HG02610 (cell line): ENCODE measurements around the gene BRD8.
A peak's percentile ranks its signal among the peaks of the same experiment; 100 is the strongest.
"Not testable (repeated sequence)": the region's sequence is repeated elsewhere in the genome, so short reads cannot be mapped to it uniquely, and the experiment has no call there.

Source experiments
- ATAC-seq: cut with Tn5 transposase; IDR thresholded peaks from one replicate; pipeline ENCODE4 v1.9.1; 2021; ENCODE audit warnings: mild to moderate bottlenecking, moderate library complexity; ENCODE audit not compliant: unreplicated experiment

Gene BRD8, protein sequence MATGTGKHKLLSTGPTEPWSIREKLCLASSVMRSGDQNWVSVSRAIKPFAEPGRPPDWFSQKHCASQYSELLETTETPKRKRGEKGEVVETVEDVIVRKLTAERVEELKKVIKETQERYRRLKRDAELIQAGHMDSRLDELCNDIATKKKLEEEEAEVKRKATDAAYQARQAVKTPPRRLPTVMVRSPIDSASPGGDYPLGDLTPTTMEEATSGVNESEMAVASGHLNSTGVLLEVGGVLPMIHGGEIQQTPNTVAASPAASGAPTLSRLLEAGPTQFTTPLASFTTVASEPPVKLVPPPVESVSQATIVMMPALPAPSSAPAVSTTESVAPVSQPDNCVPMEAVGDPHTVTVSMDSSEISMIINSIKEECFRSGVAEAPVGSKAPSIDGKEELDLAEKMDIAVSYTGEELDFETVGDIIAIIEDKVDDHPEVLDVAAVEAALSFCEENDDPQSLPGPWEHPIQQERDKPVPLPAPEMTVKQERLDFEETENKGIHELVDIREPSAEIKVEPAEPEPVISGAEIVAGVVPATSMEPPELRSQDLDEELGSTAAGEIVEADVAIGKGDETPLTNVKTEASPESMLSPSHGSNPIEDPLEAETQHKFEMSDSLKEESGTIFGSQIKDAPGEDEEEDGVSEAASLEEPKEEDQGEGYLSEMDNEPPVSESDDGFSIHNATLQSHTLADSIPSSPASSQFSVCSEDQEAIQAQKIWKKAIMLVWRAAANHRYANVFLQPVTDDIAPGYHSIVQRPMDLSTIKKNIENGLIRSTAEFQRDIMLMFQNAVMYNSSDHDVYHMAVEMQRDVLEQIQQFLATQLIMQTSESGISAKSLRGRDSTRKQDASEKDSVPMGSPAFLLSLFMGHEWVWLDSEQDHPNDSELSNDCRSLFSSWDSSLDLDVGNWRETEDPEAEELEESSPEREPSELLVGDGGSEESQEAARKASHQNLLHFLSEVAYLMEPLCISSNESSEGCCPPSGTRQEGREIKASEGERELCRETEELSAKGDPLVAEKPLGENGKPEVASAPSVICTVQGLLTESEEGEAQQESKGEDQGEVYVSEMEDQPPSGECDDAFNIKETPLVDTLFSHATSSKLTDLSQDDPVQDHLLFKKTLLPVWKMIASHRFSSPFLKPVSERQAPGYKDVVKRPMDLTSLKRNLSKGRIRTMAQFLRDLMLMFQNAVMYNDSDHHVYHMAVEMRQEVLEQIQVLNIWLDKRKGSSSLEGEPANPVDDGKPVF

DNA sequence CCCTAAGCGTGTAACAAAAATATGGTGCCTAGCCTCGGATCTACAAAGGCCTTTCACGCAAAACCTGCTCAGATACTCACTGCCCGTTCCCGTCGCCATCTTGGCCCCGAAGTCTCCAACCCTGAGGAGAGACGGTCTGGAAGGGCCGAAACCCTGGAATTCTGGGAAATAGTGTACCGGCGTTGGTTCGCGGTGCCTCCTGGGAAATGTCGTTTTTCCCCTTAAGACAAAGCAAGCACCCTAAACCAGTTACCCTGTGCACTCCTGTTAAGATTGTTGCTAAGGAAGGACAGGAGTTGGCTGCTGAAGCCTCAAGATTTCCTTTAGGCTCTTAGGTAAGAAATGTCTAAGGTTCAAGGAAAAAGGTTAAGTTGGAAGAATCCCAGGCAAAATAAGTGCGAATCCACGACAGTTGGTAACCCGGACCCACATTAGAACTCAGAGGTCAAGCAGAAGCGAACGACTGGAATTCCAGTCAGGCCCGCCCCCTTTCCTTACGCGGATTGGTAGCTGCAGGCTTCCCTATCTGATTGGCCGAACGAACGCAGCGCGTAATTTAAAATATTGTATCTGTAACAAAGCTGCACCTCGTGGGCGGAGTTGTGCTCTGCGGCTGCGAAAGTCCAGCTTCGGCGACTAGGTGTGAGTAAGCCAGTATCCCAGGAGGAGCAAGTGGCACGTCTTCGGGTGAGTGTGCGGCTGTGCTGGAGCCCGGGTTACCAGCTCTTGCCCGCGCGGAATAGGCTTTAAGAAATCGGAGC is at the start of gene BRD8, which contains the start of gene KIF20A:
Gene BRD8 (minus strand): TSS at position 115 of the 761 bp plus-strand sequence. CDS start 16 bp downstream, at position 99.
Gene KIF20A (plus strand): TSS at position 597 of the 761 bp plus-strand sequence. CDS start 569 bp downstream, outside the sequence.
- ATAC-seq = peak; percentile 81

DNA sequence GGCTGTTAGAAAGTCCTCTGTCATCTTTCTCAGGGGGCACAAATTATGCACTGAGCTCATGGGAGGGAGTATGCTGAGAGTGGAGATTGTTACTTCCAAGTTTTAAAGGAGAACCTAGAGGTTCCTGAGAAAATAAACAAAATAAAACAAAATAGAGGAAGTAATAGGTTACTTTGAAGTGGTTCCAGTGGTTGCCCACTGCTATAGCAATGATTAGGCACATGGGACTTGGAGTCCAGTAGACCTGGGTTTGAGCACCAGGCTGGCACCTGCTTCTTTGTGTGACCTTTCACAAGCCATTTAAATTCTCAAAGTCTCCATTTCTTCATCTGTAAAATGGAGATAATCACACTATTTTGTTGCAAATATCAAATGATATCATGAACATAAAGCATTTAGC is 48.5 kb upstream of the BRD8 start:
- no peak for ATAC-seq

DNA sequence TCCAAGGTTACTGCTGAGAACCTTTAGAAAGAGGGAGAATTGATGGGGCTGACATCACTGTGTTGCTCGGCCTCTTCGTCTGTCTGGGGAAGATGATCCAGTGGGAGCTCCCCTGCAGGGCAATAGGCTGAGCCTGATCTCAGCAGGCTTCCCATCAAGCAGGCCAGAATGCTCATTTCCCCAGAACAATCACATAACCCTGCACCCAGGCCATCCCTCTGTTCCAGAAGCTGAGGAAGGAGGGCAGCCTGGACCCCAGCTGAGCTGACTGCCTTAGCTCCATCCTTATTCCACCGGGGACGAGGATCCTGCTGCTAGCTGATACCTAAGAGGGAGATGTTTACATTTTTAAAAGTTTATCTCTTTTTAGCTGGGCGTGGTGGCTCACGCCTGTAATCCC is 46.3 kb upstream of the BRD8 start:
- no peak for ATAC-seq

DNA sequence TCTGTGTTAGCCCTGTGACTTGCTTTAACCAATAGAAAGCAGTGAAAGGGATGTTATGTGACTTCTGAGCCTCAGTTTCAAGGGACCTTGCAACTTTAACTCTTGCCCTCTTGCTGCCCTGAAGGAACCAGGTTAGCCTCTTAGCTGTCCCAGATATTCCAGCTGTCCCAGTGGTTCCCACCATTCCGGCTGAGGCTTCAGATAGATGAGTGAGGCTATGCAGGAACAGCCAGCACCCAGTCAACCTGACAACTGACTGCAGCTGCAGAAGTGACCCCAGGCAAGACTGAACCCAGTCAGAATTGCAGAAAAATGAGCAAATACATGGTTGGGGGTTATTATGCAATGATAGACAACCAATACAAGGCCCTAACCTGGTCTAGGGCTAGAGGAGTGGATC is 45.1 kb upstream of the BRD8 start:
- ATAC-seq = no peak

DNA sequence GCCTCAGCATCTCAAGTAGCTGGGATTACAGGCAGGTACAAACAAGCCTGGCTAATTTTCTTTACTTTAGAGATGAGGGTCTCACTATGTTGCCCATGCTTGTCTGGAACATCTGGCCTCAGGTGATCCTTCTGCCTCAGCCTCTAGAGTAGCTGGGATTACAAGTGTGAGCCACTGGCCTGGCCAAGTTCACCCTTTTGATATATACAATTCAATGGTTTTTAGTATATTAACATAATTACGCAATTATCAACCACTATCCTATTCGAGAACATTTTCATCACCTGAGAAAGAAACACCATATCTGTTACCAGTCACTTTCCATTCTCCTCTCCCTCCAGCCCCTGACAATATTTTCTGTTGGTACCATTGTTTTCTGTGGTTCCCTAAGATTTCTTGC is 38.4 kb upstream of the BRD8 start:
- ATAC-seq = no peak

DNA sequence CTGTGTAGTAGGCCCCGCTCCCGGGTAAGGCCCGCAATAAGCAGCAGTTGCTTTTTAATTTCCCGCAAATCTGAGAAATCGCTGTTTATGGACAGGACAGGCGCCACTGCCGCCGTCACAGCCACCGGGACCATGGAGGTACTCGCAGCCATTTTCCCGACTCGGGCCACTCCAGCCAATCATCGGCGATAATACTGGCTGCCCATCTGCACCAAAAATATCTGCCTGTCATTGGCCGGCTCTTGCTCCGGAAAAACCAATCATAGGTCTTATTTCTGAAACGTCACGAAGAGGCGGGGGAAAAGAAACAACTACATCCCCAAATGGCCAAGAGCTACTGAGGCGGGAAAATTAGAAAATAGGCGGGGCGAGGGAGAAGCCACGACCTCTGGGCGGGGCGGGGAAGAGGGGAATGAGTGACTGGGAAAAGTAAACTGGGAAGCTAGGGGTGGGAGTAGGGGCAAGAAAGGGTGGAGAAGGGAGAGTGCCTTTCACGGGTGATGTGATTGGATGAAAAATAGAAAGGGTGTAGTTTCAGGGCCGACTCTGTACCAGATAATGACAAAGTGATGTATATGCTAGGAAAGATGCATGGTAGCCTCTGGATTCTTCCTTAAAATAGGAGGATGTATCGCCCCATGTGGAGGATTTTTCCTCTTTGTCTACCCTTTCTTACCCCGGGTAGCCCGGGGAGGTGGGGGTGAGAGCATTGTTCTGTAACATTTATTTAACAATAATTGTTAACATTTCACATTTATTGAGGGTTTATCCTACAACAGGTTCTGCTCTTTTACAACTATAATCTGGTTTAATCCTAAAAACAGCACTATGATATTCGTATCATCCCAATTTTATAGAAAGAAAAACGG is 35.0 kb upstream of the BRD8 start, which contains the start of gene CDC23:
Gene CDC23 (minus strand): TSS at position 163 of the 869 bp plus-strand sequence. CDS start 11 bp downstream, at position 152.
- peak; percentile 95 for ATAC-seq

DNA sequence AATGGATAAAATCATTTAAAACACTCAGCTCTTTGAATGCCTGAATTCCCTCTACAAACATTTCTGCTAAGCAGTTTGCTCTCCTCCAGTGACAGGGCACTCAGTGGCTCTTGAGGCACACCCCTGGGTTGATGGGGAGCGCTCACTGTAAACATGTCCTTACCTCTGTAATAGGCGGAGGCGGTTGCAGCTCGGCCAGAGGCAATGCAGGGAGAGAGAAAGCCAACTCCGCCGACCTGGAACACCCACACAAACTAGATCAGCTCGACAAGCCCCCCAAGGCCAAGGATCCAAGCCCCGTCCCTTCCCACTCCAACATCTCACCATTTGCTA is 34.4 kb upstream of the BRD8 start:
- peak; percentile 5 for ATAC-seq

DNA sequence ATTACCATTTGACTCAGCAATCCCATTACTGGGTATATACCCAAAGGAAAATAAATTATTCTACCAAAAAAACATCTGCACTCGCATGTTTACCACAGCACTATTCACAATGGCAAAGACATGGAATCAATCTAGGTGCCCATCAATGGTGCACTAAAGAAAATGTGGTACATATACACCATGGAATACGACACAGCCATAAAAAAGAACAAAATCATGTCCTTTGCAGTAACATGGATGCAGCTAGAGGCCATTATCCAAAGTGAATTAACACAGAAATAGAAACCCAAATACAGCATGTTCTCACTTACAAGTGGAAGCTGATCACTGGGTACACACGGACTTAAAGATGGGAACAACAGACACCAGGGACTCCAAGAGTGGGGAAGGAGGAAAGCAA is 32.6 kb upstream of the BRD8 start:
- ATAC-seq = no peak

DNA sequence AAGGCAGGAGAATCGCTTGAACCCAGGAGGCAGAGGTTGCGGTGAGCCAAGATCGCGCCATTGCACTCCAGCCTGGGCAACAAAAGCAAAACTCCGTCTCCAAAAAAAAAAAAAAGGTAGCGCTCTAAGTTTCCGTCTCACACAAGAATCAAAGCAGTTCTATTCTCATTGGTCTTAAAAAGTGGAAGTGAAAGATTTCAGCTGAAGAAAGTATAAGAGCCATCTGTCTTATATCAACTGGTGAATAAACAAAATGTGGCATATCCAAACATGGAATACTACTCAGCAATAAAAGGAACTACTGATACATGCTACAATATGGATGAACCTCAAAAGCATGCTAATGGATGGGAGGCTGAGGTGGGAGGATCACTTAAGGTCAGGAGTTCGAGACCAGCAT is 15.4 kb upstream of the BRD8 start:
- not testable (repeated sequence) for ATAC-seq

DNA sequence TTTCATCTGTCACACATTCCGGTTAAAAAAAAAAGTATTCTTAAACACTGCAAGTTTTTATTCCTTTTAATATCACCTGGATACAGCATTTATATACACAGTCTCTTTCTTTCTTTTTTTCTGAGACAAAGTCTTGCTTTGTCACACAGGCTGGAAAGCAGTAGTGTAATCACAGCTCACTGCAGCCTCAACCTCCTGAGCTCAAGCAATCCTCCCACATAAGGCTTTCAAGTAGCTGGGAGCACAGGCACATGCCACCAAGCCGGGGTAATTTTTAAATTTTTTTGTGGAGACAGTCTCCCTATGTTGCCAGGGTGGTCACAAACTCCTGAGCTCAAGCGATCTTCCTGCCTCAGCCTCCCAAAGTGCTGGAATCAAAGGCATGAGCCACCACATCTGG is 14.4 kb upstream of the BRD8 start:
- ATAC-seq = no peak

DNA sequence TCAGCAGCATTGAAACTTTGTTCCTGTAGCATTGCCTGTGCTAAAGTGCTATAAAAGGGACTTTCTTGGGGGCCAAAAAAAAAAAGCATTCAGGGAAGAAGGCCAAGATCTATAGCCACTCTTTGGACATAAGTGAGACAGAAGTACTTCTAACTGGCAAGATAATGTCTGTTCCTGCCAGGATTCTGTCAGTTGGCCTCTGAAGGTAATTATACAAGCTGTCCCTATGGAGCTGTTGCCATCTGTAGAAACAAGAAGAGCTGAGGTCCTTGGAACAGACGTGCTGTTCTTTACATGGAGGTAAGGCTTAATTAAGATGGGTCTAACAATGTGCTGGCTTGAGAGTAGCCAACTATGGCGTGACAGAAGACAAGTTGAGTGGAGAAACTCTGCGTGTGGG is 10.2 kb upstream of the BRD8 start:
- no peak for ATAC-seq

DNA sequence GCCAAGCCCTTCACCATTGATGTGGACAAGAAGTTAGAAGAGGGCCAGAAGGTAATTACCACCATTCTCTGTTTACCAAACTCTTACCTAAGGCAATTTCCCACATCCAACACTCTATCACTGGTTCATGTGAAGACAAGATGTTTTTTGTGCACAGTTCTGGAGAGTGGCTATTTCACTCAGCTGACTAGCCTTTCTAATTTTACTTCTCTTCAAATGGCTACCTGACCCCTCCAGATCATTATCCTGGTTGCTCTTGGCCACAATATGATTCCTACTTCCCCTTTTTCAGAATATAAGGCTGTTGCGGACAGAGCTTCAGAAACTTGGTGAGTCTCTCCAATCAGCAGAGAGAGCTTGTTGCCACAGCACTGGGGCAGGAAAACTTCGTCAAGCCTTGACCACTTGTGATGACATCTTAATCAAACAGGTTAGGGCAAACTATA is 7.6 kb upstream of the BRD8 start:
- peak; percentile 68 for ATAC-seq

DNA sequence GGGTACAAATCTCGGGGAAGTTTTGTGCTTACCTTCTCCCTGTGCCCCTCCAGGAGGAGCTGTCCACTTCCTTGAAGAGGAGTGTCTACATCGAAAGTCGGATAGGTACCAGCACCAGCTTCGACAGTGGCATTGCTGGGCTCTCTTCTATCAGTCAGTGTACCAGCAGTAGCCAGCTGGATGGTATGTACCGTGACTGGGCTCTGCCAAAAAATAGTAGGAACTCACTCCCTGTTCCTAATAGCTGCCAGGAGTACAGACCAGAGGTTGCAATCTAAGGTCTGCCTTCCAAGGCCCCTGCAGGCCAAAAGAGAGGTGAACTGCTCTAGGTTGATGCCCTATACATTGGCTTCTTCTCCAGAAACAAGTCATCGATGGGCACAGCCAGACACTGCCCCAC is 4.4 kb upstream of the BRD8 start:
- ATAC-seq = no peak

DNA sequence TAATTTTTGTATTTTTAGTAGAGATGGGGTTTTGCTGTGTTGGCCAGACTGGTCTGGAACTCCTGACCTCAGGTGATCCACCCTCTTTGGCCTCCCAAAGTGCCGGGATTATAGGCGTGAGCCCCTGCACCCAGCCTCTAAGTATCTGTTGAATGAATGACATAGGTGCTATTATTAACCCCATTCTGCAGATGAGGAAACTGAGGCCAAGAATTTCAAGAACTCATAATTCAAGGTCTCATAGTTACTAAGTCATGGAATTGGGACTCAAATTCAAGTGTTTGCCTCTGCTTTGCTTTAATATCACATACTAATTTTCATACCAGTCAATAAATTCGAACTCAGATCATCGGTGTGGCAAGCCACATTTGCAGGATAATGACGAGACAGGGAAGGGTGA is 2.4 kb upstream of the BRD8 start:
- ATAC-seq = no peak

DNA sequence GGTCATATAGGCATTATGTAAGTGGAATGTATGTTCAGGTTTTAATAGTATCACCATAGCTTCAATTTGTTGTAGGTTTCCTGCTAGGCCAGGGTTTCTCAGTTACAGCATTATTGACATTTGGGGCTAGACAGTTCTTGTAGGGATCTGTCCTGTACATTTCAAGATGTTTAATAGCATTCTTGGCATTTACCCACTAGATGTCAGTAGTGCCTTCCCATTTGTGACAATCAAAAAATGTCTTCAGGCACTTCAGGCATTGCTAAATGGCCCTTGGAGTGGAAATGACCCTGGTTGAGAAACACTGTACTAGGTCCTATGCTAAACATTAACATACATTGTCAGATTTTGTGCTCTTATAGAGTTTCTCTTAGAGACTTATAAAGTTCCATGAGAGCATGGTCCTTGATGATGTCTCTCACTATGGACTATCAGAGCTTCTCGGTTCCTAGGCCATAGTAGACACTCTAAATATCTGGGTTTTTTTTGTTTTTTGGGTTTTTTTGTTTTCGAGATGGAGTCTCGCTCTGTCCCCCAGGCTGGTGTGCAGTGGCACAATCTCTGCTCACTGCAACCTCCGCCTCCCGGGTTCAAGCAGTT is 1.9 kb upstream of the BRD8 start:
- ATAC-seq = no peak

DNA sequence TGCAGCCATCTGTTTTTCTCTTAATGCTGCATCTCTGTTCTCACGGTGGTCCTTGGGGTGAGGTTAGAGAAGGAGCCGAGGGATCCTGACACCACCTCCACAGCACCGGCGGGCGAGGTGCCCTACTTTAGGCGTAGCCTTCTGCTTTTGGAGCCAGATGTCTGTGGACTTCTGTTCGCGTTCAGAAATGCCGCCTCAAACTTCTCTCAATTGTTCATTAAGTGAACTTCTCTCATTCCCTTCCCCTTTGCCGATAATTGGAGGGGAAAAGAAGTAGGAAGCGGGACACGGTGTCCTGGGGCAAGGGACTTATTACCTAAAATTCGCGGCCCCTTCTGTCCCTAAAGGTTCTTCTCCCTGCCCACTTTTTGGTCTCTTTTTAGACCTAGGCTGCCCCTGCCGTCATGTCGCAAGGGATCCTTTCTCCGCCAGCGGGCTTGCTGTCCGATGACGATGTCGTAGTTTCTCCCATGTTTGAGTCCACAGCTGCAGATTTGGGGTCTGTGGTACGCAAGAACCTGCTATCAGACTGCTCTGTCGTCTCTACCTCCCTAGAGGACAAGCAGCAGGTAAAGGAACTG is 937 bp upstream of the BRD8 start:
- no peak for ATAC-seq

DNA sequence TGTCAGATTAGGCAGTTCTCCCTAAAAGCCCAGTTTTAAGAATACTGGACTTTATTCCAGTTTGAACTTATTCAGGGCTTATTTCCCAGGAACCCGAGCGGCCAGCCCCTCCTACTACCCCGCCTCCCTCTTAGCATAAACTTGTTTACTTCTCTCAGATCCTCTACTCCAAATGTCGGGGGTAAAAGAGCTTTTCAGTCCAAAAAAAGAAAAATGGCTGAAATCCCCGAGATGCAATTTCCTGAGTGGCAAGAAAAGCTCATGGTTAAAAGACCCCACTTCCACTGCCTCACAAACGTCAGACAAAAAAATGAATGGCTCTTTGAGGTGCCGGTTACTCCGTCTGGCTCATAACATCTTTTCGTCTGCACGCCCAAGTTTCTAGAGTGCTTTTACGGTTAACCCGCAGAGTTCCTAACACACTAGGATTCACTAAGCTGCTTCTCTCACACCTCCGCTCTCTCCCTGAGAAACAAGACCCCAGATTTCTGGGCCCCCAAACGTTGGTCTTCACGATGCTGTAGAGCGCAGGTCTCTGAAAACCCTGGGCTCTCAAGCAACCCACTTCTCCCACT is 402 bp downstream of the BRD8 start:
- no peak for ATAC-seq

DNA sequence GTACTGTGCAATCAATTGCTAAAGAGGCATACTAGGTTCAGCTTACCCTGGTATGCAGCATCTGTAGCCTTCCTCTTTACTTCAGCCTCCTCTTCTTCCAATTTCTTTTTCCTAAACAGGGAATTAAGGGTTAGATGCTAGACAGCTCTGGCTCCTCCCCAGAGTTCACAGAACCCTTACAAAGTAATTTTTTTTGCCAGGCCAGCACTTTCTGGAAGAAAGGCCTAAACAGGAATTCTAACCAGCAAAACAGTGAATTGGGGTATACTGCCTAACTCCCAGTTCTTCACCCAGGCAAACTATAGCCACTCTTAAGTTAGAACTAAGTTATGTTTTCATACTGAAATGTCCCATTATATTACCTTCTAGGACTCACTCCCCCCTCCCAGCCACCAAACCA is 8.1 kb downstream of the BRD8 start:
- no peak for ATAC-seq
